ENCODE results near the gene GLRB. TPM values are rescaled to one million over a fixed set of nuclear protein-coding genes. Genes with fewer than 3 reads are reported as not detected.
A peak's percentile ranks its signal among the peaks of the same experiment; 100 is the strongest.

Gene GLRB
- polyA plus RNA-seq, 1 donor: 3.6 TPM

DNA sequence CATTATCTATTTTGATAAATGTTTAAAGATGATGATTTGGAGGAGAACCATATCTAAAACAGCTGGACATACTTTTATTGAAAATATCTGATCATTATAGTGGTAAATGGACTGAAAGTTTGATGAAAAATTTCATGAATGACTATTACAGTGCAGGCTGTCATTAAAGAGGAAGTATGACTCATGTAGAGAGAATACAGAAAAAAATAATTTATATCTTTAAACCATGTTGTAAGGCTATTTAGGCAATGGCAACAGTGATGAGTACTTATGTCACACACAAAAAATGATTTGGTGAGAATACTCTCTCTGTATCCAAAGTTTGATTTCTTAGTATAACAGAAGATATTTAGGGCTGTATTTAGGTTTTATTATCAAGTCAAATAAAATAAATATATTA lies 3.9 kb upstream of the GLRB start:
- Histone ChIP-seq H3K27ac (ENCODE audit: low read length) (no peak overlapping the region), H3K9me3 (ENCODE audit: control insufficient read depth, low read depth, low read length) (no peaks in the 10 kb centered on the region), H3K4me1 (ENCODE audit: control insufficient read depth, insufficient read depth, low read length) (no peaks in the 10 kb centered on the region), H3K36me3 (ENCODE audit: control insufficient read depth, insufficient read depth, low read length) (no peaks in the 10 kb centered on the region), H3K4me3 (ENCODE audit: low read length) (no peak overlapping the region), H3K27me3 (ENCODE audit: control insufficient read depth, insufficient read depth, low read length) (peaks cover 18% of the 10 kb centered on the region)
- no peak for DNase-seq

DNA sequence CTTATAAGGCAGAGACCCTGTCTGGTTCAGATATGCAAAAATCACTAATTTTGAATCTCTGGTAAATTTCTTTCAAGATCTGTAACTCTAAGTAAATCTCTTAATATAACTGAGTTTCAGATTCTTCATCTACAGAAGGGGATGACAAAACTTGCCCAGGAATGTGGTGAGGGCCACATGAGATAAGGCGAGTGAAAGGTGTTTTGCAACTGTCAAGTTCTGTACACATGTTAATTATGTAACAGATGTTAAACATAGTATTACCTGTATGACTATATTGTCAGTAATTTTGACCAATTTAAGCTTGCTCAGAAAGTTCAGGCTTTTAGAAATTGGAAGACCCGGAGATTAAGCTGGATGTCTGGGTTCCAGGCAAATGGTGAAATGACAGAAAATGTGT lies 549 bp upstream of the GLRB start:
- Histone ChIP-seq H3K4me1 (ENCODE audit: control insufficient read depth, insufficient read depth, low read length) (no peaks in the 10 kb centered on the region), H3K4me3 (ENCODE audit: low read length) (peak overlapping the region; percentile 36), H3K27ac (ENCODE audit: low read length) (no peak overlapping the region), H3K27me3 (ENCODE audit: control insufficient read depth, insufficient read depth, low read length) (peaks cover 18% of the 10 kb centered on the region), H3K9me3 (ENCODE audit: control insufficient read depth, low read depth, low read length) (no peaks in the 10 kb centered on the region), H3K36me3 (ENCODE audit: control insufficient read depth, insufficient read depth, low read length) (no peaks in the 10 kb centered on the region)
- DNase-seq: no peak
- no CpG with 5 or more reads among the region's 2 CpGs for WGBS (ENCODE audit: insufficient coverage, low lambda C conversion rate)

DNA sequence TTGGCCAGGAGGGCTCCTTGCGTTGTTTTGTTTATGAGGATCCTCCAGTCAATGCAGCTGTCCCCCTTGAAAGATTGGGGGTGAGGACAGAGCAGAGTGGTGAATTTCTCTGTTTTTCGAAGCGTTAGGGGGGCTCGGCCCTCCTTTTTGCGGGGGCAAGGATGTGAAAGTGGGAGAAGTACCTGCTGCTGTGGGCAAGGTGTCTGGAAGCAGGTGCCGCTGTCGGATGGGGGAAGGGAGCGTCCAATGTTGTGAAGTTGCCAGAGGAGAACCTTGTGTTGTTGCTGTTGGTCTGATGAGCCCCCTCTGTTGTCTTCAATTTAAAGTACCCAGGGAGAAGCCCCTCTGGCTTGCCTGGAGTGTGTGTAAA lies 613 bp downstream of the GLRB start:
- H3K27ac ChIP-seq (ENCODE audit: low read length): no peak overlapping the region
- WGBS (ENCODE audit: insufficient coverage, low lambda C conversion rate): no CpG with 5 or more reads among the region's 8 CpGs
- peaks cover 18% of the 10 kb centered on the region for H3K27me3 ChIP-seq (ENCODE audit: control insufficient read depth, insufficient read depth, low read length)
- H3K4me3 ChIP-seq (ENCODE audit: low read length): peak overlapping the region; percentile 57
- H3K9me3 ChIP-seq (ENCODE audit: control insufficient read depth, low read depth, low read length): no peaks in the 10 kb centered on the region
- H3K4me1 ChIP-seq (ENCODE audit: control insufficient read depth, insufficient read depth, low read length): no peaks in the 10 kb centered on the region
- DNase-seq: no peak
- H3K36me3 ChIP-seq (ENCODE audit: control insufficient read depth, insufficient read depth, low read length): no peaks in the 10 kb centered on the region

DNA sequence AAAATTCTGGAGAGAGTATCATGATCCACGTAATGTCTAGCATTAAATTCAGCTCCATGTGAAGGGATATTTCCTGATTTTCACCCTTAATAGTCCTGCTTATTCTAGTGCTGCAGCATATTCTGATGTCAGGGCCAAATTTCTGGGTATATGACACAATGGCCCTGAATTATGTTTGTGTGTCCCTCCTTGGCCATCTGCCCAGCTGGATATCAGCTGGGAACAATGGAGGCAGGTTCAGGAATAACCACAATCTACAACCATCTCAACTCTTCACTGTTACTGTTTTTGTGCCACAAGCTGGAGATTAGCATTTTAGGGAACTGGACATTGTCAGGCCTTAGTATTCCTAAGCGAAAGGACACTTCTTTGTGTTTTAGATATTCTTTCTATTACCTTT lies 3.5 kb downstream of the GLRB start:
- H3K9me3 ChIP-seq (ENCODE audit: control insufficient read depth, low read depth, low read length): no peaks in the 10 kb centered on the region
- H3K27ac ChIP-seq (ENCODE audit: low read length): no peak overlapping the region
- H3K4me3 ChIP-seq (ENCODE audit: low read length): no peak overlapping the region
- DNase-seq: no peak
- H3K27me3 ChIP-seq (ENCODE audit: control insufficient read depth, insufficient read depth, low read length): peaks cover 13% of the 10 kb centered on the region
- H3K36me3 ChIP-seq (ENCODE audit: control insufficient read depth, insufficient read depth, low read length): no peaks in the 10 kb centered on the region
- no peaks in the 10 kb centered on the region for H3K4me1 ChIP-seq (ENCODE audit: control insufficient read depth, insufficient read depth, low read length)
- WGBS (ENCODE audit: insufficient coverage, low lambda C conversion rate): no CpG with 5 or more reads among the region's 2 CpGs

DNA sequence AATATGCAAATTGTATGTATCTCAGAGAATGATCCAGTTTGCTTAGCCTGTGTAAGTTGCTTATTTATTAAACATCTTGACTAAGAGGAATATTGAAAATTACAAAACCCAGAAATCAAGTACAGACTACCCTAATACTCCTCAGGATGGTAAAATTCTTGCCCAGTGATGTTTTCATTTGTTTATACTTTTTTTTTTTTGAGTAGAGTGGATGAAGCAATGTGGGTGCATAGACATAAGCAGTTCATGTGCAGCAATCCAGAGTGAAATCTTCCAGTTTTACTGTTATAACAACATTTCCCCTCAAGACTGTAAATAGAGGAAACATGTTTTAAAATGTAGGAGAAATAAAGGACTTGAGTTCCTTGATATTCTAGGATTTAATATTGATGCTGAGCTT lies 4.7 kb downstream of the GLRB start:
- Histone ChIP-seq H3K4me3 (ENCODE audit: low read length) (no peak overlapping the region), H3K4me1 (ENCODE audit: control insufficient read depth, insufficient read depth, low read length) (no peaks in the 10 kb centered on the region), H3K36me3 (ENCODE audit: control insufficient read depth, insufficient read depth, low read length) (no peaks in the 10 kb centered on the region), H3K27ac (ENCODE audit: low read length) (no peak overlapping the region), H3K27me3 (ENCODE audit: control insufficient read depth, insufficient read depth, low read length) (peaks cover 9% of the 10 kb centered on the region), H3K9me3 (ENCODE audit: control insufficient read depth, low read depth, low read length) (no peaks in the 10 kb centered on the region)
- DNase-seq: no peak

DNA sequence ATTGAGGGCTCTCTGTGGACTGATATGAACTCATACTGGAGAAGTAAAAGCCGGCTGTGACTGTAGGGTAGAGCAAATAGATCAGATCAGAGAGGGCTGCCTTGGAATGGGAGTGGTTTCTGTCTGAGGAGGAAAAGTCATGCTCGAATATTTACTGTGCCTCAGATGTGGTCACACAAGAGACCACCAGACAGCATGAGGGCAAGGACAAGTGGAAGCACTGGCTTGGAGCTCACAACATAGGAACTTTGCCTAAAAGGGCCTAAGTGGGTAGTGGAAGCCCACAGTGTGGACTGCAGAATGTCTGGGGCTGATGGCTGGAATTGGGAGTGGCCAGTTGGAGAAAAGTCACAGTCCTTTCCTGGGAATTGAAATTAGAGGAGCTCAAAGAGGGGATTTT lies 19.8 kb downstream of the GLRB start:
- Histone ChIP-seq H3K27me3 (ENCODE audit: control insufficient read depth, insufficient read depth, low read length) (no peaks in the 10 kb centered on the region), H3K36me3 (ENCODE audit: control insufficient read depth, insufficient read depth, low read length) (no peaks in the 10 kb centered on the region), H3K27ac (ENCODE audit: low read length) (no peak overlapping the region), H3K9me3 (ENCODE audit: control insufficient read depth, low read depth, low read length) (no peaks in the 10 kb centered on the region), H3K4me1 (ENCODE audit: control insufficient read depth, insufficient read depth, low read length) (no peaks in the 10 kb centered on the region), H3K4me3 (ENCODE audit: low read length) (no peak overlapping the region)
- DNase-seq: no peak
- WGBS (ENCODE audit: insufficient coverage, low lambda C conversion rate): no CpG with 5 or more reads among the region's 2 CpGs

DNA sequence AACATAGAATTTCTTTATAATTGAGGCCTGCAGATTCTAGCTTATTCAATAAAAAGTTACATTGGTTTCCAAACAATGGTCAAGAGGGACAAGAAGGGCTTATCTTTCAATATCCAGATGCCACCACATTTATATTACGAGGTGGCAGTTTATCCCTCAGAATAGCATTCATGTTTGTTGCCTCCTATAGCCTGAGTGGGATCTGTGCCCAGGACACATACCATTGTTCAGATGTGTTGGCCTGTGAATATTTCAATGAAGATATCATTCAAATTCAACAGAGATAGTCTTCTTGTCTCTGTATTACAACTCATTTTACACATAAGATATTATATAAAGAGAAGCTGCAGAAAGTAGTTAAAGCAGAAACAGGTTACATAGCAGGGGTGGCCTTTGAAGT lies 20.5 kb downstream of the GLRB start:
- Histone ChIP-seq H3K9me3 (ENCODE audit: control insufficient read depth, low read depth, low read length) (no peaks in the 10 kb centered on the region), H3K4me3 (ENCODE audit: low read length) (no peak overlapping the region), H3K27ac (ENCODE audit: low read length) (no peak overlapping the region), H3K36me3 (ENCODE audit: control insufficient read depth, insufficient read depth, low read length) (no peaks in the 10 kb centered on the region), H3K27me3 (ENCODE audit: control insufficient read depth, insufficient read depth, low read length) (no peaks in the 10 kb centered on the region), H3K4me1 (ENCODE audit: control insufficient read depth, insufficient read depth, low read length) (no peaks in the 10 kb centered on the region)
- no CpG with 5 or more reads among the region's 1 CpG for WGBS (ENCODE audit: insufficient coverage, low lambda C conversion rate)
- DNase-seq: no peak

DNA sequence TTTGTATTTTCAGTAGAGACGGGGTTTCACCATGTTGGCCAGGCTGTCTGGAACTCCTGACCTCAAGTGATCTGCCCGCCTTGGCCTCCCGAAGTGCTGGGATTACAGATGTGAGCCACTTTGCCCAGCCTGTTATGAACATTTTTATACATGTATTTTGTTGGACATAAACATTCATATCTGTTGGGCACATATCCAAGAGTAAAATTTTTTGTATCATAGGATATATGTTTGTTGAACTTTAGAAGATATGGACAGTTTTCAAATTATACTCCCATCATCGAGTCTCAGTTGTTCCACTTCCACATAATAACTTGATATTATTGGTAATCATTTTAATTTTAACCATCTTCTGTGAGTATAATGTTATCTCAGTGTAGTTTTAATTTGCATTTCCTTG lies 23.6 kb downstream of the GLRB start:
- Histone ChIP-seq H3K4me3 (ENCODE audit: low read length) (no peak overlapping the region), H3K36me3 (ENCODE audit: control insufficient read depth, insufficient read depth, low read length) (no peaks in the 10 kb centered on the region), H3K4me1 (ENCODE audit: control insufficient read depth, insufficient read depth, low read length) (no peaks in the 10 kb centered on the region), H3K27me3 (ENCODE audit: control insufficient read depth, insufficient read depth, low read length) (no peaks in the 10 kb centered on the region), H3K27ac (ENCODE audit: low read length) (no peak overlapping the region), H3K9me3 (ENCODE audit: control insufficient read depth, low read depth, low read length) (no peaks in the 10 kb centered on the region)
- no CpG with 5 or more reads among the region's 4 CpGs for WGBS (ENCODE audit: insufficient coverage, low lambda C conversion rate)
- no peak for DNase-seq

DNA sequence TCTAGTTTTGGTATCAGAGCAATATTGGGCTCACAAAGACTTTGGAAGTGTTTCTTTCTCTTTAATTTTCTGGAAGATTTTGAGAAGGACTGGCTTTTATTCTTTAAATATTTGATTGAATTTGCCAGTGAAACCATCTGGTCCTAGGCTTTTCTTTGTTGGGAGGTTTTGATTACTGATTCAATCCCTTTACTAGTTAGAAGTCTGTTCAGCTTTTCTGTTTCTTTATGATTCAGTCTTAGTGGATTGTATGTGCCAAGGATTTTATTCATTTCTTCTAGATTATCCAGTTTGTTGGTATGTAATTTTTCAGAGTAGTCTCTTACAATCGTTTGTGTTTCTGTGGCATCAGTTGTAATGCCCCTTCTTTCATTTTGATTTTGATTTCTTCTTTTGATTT lies 28.6 kb downstream of the GLRB start:
- H3K36me3 ChIP-seq (ENCODE audit: control insufficient read depth, insufficient read depth, low read length): no peaks in the 10 kb centered on the region
- 88% methylated on average over 1 of the region's 1 CpG for WGBS (ENCODE audit: insufficient coverage, low lambda C conversion rate)
- no peak overlapping the region for H3K4me3 ChIP-seq (ENCODE audit: low read length)
- no peaks in the 10 kb centered on the region for H3K27me3 ChIP-seq (ENCODE audit: control insufficient read depth, insufficient read depth, low read length)
- DNase-seq: no peak
- no peaks in the 10 kb centered on the region for H3K9me3 ChIP-seq (ENCODE audit: control insufficient read depth, low read depth, low read length)
- no peak overlapping the region for H3K27ac ChIP-seq (ENCODE audit: low read length)
- H3K4me1 ChIP-seq (ENCODE audit: control insufficient read depth, insufficient read depth, low read length): no peaks in the 10 kb centered on the region

DNA sequence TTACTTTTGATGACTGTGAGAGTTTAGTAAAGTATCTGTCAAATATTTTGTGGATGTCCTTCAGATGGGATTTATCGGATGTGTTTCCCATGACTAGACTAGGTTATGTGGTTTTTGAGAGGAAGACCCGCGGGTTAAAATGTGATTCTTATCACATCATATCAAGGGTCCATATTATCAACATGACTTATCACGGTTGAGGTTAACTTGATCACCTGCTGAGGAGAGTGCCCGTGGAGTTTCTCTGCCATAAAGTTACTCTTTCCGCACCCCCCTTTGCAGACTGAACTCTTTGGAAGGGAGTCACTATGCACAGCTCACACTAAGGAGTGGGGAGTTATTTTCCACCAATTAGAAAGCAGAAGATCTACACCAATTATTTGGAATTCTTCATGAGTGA lies 38.7 kb downstream of the GLRB start:
- no peak for DNase-seq
- no peaks in the 10 kb centered on the region for H3K9me3 ChIP-seq (ENCODE audit: control insufficient read depth, low read depth, low read length)
- no peaks in the 10 kb centered on the region for H3K36me3 ChIP-seq (ENCODE audit: control insufficient read depth, insufficient read depth, low read length)
- H3K27ac ChIP-seq (ENCODE audit: low read length): no peak overlapping the region
- H3K27me3 ChIP-seq (ENCODE audit: control insufficient read depth, insufficient read depth, low read length): no peaks in the 10 kb centered on the region
- no peaks in the 10 kb centered on the region for H3K4me1 ChIP-seq (ENCODE audit: control insufficient read depth, insufficient read depth, low read length)
- H3K4me3 ChIP-seq (ENCODE audit: low read length): no peak overlapping the region
- WGBS (ENCODE audit: insufficient coverage, low lambda C conversion rate): 80% methylated on average over 1 of the region's 6 CpGs

DNA sequence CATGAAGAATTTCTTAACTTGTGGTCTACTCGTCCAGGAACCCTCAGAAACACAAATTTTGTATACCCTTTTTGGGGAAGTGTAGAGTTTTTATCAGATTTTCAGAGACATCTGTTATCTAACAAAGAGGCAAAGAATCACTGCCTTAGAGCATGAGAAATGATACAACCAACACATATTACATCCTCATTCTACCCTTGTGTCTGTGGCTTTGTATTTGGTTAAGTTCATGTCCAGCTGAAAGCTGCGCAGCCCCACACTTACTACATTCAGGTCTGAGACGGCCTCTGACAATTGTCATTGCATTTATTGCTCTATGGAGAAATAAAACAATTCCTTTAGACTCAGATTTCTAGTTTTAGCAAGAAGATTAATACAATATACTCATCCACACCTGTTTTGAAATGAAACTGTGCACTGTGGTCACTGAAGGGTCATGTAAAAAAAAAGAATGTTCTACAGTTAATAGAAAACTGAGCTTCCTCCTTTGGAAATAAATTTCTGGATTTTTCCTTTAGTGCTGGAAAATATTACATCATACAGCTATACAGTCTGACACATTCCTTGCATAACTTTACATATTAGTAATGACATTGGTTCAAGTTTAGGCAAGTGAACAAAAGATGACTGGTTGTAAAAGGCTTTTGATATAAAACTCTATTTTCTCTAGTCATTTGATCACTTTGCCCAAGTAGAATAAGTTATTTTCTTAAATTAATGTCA lies 39.8 kb downstream of the GLRB start:
- DNase-seq: peak in 1 of 2 donors; percentile 9
- WGBS (ENCODE audit: insufficient coverage, low lambda C conversion rate): no CpG with 5 or more reads among the region's 3 CpGs
- Histone ChIP-seq H3K4me1 (ENCODE audit: control insufficient read depth, insufficient read depth, low read length) (no peaks in the 10 kb centered on the region), H3K27me3 (ENCODE audit: control insufficient read depth, insufficient read depth, low read length) (no peaks in the 10 kb centered on the region), H3K9me3 (ENCODE audit: control insufficient read depth, low read depth, low read length) (no peaks in the 10 kb centered on the region), H3K36me3 (ENCODE audit: control insufficient read depth, insufficient read depth, low read length) (no peaks in the 10 kb centered on the region), H3K27ac (ENCODE audit: low read length) (no peak overlapping the region), H3K4me3 (ENCODE audit: low read length) (no peak overlapping the region)
